B cell (primary cell): ENCODE measurements around the gene TMIE.

ENCODE experiments used
- CTCF ChIP-seq: fragments of 200-600 bp; IDR thresholded peaks from one replicate; pipeline ENCODE4 v1.8.0; 2022; ENCODE audit warnings: antibody characterized with exemption, mild to moderate bottlenecking
- EZH2 ChIP-seq: IDR thresholded peaks from 2 replicates; pipeline ENCODE4 v1.6.1; 2012; ENCODE audit warnings: borderline replicate concordance, low read depth, mild to moderate bottlenecking, moderate library complexity, low read length; ENCODE audit not compliant: insufficient read depth, poor library complexity, severe bottlenecking

GRCh38 chr3:46710229-46710628 is 9.0 kb downstream of the TMIE start:
- TF ChIP-seq EZH2: no peak
- no peak for TF ChIP-seq CTCF
